Measurements from ENCODE around the gene FLRT2.

The FLRT2 gene

DNA sequence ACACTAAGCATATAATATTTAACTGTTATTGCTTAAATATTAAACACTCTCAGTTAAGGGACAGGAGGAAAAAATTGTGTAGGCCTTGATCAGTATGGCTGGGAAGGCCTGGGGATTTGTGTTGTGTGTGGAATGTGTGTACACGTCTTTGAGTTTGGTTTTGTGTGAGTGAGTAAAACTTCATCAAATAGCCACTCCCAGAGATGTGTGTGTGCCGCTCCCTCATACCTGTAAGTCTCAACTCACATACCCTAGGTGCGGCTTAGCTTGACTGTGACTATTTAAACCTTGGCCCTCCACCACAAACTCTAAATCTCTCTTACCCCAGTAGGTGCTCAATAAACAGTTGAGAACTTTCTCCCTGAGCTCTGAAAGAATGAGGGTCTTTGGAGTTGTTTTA lies 64.3 kb downstream of the FLRT2 start:
- Histone ChIP-seq H3K4me2 (ENCODE audit: low read length) (no peak overlapping the region), H3F3A (ENCODE audit: insufficient read depth, low read length) (no peaks in the 10 kb centered on the region), H3K27me3 (ENCODE audit: insufficient read depth, low read length) (no peaks in the 10 kb centered on the region), H3K27ac (ENCODE audit: low read depth, low read length, poor library complexity, severe bottlenecking) (no peak overlapping the region), H3K36me3 (ENCODE audit: insufficient read depth, low read length) (no peaks in the 10 kb centered on the region), H3K4me1 (ENCODE audit: insufficient read depth, low read length, severe bottlenecking) (no peaks in the 10 kb centered on the region), H3K79me2 (ENCODE audit: insufficient read depth, low read length) (no peaks in the 10 kb centered on the region), H3K9ac (ENCODE audit: low read length) (no peak overlapping the region), H3K9me2 (ENCODE audit: low read depth, low read length) (no peaks in the 10 kb centered on the region), H2AFZ (ENCODE audit: low read length) (no peak overlapping the region), H3K4me3 (ENCODE audit: low read depth, low read length, poor library complexity, severe bottlenecking) (no peak overlapping the region), H3K9me3 (ENCODE audit: low read length) (no peaks in the 10 kb centered on the region), H4K20me1 (ENCODE audit: insufficient read depth, low read length) (no peaks in the 10 kb centered on the region)
- TF ChIP-seq EZH2 (IDR thresholded peaks at IDR 0.05; ENCODE audit: borderline replicate concordance, low read length) = no peak
- no peak for TF ChIP-seq CTCF (IDR thresholded peaks at IDR 0.05; ENCODE audit: low read length)

GRCh38 chr14:85595981-85596380 lies 66.0 kb downstream of the FLRT2 start:
- H3K9me3 ChIP-seq (ENCODE audit: low read length) = no peaks in the 10 kb centered on the region
- no peaks in the 10 kb centered on the region for H3K79me2 ChIP-seq (ENCODE audit: insufficient read depth, low read length)

GRCh38 chr14:85596562-85596961 lies 66.6 kb downstream of the FLRT2 start:
- Histone ChIP-seq H4K20me1 (ENCODE audit: insufficient read depth, low read length) (no peaks in the 10 kb centered on the region), H3K9me3 (ENCODE audit: low read length) (no peaks in the 10 kb centered on the region), H3K4me1 (ENCODE audit: insufficient read depth, low read length, severe bottlenecking) (no peaks in the 10 kb centered on the region), H2AFZ (ENCODE audit: low read length) (no peak overlapping the region), H3K27me3 (ENCODE audit: insufficient read depth, low read length) (no peaks in the 10 kb centered on the region), H3K27ac (ENCODE audit: low read depth, low read length, poor library complexity, severe bottlenecking) (no peak overlapping the region), H3F3A (ENCODE audit: insufficient read depth, low read length) (no peaks in the 10 kb centered on the region), H3K79me2 (ENCODE audit: insufficient read depth, low read length) (no peaks in the 10 kb centered on the region), H3K4me3 (ENCODE audit: low read depth, low read length, poor library complexity, severe bottlenecking) (no peak overlapping the region), H3K4me2 (ENCODE audit: low read length) (no peak overlapping the region), H3K9ac (ENCODE audit: low read length) (no peak overlapping the region), H3K9me2 (ENCODE audit: low read depth, low read length) (no peaks in the 10 kb centered on the region), H3K36me3 (ENCODE audit: insufficient read depth, low read length) (no peaks in the 10 kb centered on the region)
- TF ChIP-seq EZH2 (IDR thresholded peaks at IDR 0.05; ENCODE audit: borderline replicate concordance, low read length) (no peak), CTCF (IDR thresholded peaks at IDR 0.05; ENCODE audit: low read length) (no peak)

More at GRCh38 chr14:85595981-85596380, 66.0 kb downstream of the FLRT2 start:
- H2AFZ ChIP-seq (ENCODE audit: low read length) = no peak overlapping the region
- H3K27ac ChIP-seq (ENCODE audit: low read depth, low read length, poor library complexity, severe bottlenecking) = no peak overlapping the region
- no peaks in the 10 kb centered on the region for H3K9me2 ChIP-seq (ENCODE audit: low read depth, low read length)
- no peaks in the 10 kb centered on the region for H4K20me1 ChIP-seq (ENCODE audit: insufficient read depth, low read length)
- no peaks in the 10 kb centered on the region for H3F3A ChIP-seq (ENCODE audit: insufficient read depth, low read length)
- H3K9ac ChIP-seq (ENCODE audit: low read length) = no peak overlapping the region
- no peaks in the 10 kb centered on the region for H3K4me1 ChIP-seq (ENCODE audit: insufficient read depth, low read length, severe bottlenecking)
- TF ChIP-seq CTCF (IDR thresholded peaks at IDR 0.05; ENCODE audit: low read length) = no peak
- no peak for TF ChIP-seq EZH2 (IDR thresholded peaks at IDR 0.05; ENCODE audit: borderline replicate concordance, low read length)
- no peaks in the 10 kb centered on the region for H3K27me3 ChIP-seq (ENCODE audit: insufficient read depth, low read length)
- H3K4me3 ChIP-seq (ENCODE audit: low read depth, low read length, poor library complexity, severe bottlenecking) = no peak overlapping the region
- H3K36me3 ChIP-seq (ENCODE audit: insufficient read depth, low read length) = no peaks in the 10 kb centered on the region
- H3K4me2 ChIP-seq (ENCODE audit: low read length) = no peak overlapping the region
